ENCODE results near the gene SPATA2.
"Not testable (repeated sequence)": the region's sequence is repeated elsewhere in the genome, so short reads cannot be mapped to it uniquely, and the experiment has no call there.

Gene SPATA2

DNA sequence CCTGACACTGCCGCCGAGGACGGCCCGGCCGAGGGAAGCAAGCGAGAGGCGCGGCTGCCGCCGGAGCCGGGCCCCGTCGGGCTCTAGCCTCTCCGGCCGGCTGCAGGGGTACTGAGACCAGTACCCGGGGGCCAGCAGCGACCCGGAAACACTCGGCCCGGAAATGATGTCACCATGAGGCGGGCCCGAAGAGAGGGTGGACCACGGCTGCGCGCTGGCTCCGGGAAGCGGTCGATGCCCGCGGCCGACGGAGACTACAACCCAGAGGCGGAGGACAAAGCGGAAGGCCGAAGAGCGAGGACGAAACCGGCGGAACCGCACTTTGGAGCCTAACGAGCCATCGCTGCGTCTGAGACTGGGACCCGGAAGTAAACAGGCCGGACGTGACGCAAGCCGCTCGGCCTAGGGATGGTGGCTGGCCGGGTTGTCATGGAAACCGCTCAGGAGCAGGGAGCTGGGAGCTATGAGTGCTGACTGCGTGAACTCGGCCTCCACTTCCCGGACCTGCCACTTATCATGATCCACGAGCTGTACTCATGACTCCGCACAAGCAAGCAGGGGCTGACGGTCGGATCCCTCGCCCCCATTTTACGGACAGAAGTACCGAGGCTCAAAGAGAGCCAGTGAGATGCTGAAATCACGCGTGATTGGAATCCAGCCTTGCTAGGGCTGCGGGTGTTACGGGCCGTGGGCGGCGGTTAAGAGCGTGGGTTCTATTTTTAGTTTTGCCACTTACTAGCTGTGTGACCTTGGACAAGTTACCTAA is at the start of gene SPATA2:
Gene SPATA2, minus strand, starts transcription at position 150 of the 766 bp plus-strand sequence. CDS start 7,039 bp downstream, outside the sequence.
- TF ChIP-seq, protein P1, sequence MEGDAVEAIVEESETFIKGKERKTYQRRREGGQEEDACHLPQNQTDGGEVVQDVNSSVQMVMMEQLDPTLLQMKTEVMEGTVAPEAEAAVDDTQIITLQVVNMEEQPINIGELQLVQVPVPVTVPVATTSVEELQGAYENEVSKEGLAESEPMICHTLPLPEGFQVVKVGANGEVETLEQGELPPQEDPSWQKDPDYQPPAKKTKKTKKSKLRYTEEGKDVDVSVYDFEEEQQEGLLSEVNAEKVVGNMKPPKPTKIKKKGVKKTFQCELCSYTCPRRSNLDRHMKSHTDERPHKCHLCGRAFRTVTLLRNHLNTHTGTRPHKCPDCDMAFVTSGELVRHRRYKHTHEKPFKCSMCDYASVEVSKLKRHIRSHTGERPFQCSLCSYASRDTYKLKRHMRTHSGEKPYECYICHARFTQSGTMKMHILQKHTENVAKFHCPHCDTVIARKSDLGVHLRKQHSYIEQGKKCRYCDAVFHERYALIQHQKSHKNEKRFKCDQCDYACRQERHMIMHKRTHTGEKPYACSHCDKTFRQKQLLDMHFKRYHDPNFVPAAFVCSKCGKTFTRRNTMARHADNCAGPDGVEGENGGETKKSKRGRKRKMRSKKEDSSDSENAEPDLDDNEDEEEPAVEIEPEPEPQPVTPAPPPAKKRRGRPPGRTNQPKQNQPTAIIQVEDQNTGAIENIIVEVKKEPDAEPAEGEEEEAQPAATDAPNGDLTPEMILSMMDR (IDR thresholded peaks at IDR 0.05; ENCODE audit: control insufficient read depth, extremely low read depth, insufficient read depth): no peak
- DNase-seq (ENCODE audit: low read depth): peak; percentile 87
- H3K4me3 ChIP-seq (ENCODE audit: low read depth, low read length): peak within 1 kb of the TSS; percentile 66

DNA sequence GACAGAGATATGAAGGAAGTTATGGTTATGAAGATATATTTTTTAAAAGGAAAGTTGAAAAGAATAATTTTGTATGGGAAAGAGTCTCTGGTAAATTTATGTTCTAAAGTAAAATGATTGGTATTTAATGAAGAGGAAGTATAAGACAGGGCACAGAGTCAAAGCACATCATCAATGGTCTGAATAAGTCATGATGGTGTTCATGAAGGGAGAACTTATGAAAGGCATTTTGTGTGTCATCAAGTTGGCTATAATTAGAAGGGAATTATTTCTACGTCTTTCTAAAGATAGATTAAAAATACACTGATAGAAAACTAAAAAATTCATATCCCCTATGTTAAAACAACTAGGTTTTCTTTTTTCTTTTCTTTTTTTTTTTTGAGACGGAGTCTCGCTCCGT is 46.1 kb upstream of the SPATA2 start:
- DNase-seq (ENCODE audit: low read depth): no peak
- no peak overlapping the region for H3K4me3 ChIP-seq (ENCODE audit: low read depth, low read length)
- TF ChIP-seq, protein P1 (IDR thresholded peaks at IDR 0.05; ENCODE audit: control insufficient read depth, extremely low read depth, insufficient read depth): no peak

- not testable (repeated sequence) for DNase-seq (ENCODE audit: low read depth); H3K4me3 ChIP-seq (ENCODE audit: low read depth, low read length)
Measured at GRCh38 chr20:49957089-49957938, 42.0 kb upstream of the SPATA2 start.

GRCh38 chr20:49956689-49957088 is 41.4 kb upstream of the SPATA2 start:
- TF ChIP-seq, protein P1 (IDR thresholded peaks at IDR 0.05; ENCODE audit: control insufficient read depth, extremely low read depth, insufficient read depth): no peak
- no peak overlapping the region for H3K4me3 ChIP-seq (ENCODE audit: low read depth, low read length)
- DNase-seq (ENCODE audit: low read depth): no peak

GRCh38 chr20:49955830-49956396 is 40.6 kb upstream of the SPATA2 start:
- H3K4me3 ChIP-seq (ENCODE audit: low read depth, low read length); DNase-seq (ENCODE audit: low read depth): not testable (repeated sequence)

DNA sequence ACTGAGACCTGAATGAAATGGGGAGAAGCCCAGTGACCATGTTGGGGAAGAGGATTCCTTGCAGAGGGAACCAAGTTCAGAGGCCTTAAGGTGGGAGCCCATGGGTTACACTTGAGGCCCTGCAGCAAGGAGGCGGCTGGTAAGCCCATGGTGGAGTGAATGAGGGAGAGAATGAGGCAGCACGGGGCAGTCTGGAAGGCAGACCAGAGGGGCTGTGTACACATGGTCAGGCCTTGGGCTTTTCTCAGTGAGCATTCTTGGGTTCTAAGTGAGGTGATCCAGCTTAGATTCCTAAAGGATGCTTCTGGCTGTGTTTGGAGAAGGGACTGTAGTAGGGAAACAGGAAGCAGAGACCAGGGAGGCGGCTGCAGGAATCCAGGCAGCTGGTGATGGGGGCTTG is 39.8 kb upstream of the SPATA2 start:
- TF ChIP-seq, protein P1 (IDR thresholded peaks at IDR 0.05; ENCODE audit: control insufficient read depth, extremely low read depth, insufficient read depth): no peak

GRCh38 chr20:49951151-49951550 is 35.8 kb upstream of the SPATA2 start:
- TF ChIP-seq, protein P1 (IDR thresholded peaks at IDR 0.05; ENCODE audit: control insufficient read depth, extremely low read depth, insufficient read depth): no peak

More for the DNA sequence above, 39.8 kb upstream of the SPATA2 start:
- no peak overlapping the region for H3K4me3 ChIP-seq (ENCODE audit: low read depth, low read length)
- DNase-seq (ENCODE audit: low read depth): no peak

More at GRCh38 chr20:49951151-49951550, 35.8 kb upstream of the SPATA2 start:
- H3K4me3 ChIP-seq (ENCODE audit: low read depth, low read length): no peak overlapping the region
- no peak for DNase-seq (ENCODE audit: low read depth)

Data from LNCaP clone FGC (cell line).